Activated CD4-positive, alpha-beta memory T cell treated with anti-CD3 and anti-CD28 coated beads for 36 hours (primary cell): ENCODE measurements around the gene HTR4. TPM values are rescaled to one million over a fixed set of nuclear protein-coding genes. Genes with fewer than 3 reads are reported as not detected.

Source experiments
- CTCF ChIA-PET: fragments of 350-600 bp; sonication (Branson Sonifier 250); formaldehyde crosslinking; loops from one replicate; lab custom pipeline; 2021; ENCODE audit warnings: antibody characterized with exemption, inconsistent platforms; lab: Charles Lee
- POLR2A ChIA-PET: fragments of 350-600 bp; sonication (Branson Sonifier 250); formaldehyde crosslinking; loops from one replicate; lab custom pipeline; 2021; ENCODE audit warnings: antibody characterized with exemption; lab: Charles Lee
- DNase-seq: peaks from one replicate; pipeline ENCODE4 v3.0.0-alpha.2; 2020
- H3K27ac Mint-ChIP-seq: one replicate; pipeline ENCODE4 v1.8.0; 2021; ENCODE audit warnings: mixed read lengths
- H3K27me3 Mint-ChIP-seq: one replicate; pipeline ENCODE4 v1.8.0; 2021; ENCODE audit warnings: mixed read lengths
- H3K36me3 Mint-ChIP-seq: one replicate; pipeline ENCODE4 v1.8.0; 2021; ENCODE audit warnings: mixed read lengths
- H3K4me1 Mint-ChIP-seq: one replicate; pipeline ENCODE4 v1.8.0; 2021; ENCODE audit warnings: low read depth, mixed read lengths
- H3K4me3 Mint-ChIP-seq: one replicate; pipeline ENCODE4 v1.8.0; 2021; ENCODE audit warnings: mild to moderate bottlenecking, mixed read lengths
- H3K9me3 Mint-ChIP-seq: one replicate; pipeline ENCODE4 v1.8.0; 2021; ENCODE audit warnings: mixed read lengths
- intact Hi-C: fragments of 100-400 bp; cut with micrococcal nuclease; formaldehyde crosslinking; loops from one replicate; pipeline ENCODE4 v1.15.1; 2023
- total RNA-seq, 2 experiments: library from RNA; stranded (reverse); gene quantifications; one replicate each; pipeline ENCODE4 v1.2.3, GENCODE V29; 2021

The HTR4 gene
- total RNA-seq, 2 experiments from 2014 or later: not detected

DNA sequence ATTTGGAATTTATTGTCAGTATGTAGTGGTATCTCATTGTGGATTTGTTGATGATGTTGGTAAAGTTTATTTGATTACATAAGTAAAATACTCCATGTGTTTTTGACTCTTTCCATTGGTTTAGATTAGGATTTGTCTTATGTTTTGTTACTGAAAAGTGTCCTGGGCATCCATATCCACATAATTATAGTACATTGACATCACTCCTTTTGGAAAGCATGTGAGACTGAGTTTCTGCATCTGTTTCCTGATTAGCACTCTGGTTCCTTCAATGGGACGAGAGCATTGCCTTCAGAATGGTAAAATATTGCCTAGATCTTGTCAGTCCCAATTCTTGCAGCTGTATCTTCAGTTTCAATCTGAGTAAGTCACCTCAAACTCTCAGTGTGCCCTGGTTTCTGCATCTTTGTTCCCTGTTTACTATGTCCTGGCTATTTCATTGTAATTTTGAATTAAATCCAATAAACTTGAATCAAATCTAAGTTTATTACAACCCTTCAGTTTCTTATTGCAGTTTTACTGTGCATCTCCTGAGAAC is 142.4 kb downstream of the HTR4 start:
- Mint-ChIP-seq H3K4me3 (no peak overlapping the region), H3K9me3 (peaks cover 8% of the 10 kb centered on the region), H3K4me1 (no peaks in the 10 kb centered on the region), H3K27me3 (peaks cover 3% of the 10 kb centered on the region), H3K27ac (no peak overlapping the region), H3K36me3 (no peaks in the 10 kb centered on the region)
- intact Hi-C loops: no loop called here
- no peak for DNase-seq
- ChIA-PET POLR2A (no interaction called here), CTCF (no interaction called here)

DNA sequence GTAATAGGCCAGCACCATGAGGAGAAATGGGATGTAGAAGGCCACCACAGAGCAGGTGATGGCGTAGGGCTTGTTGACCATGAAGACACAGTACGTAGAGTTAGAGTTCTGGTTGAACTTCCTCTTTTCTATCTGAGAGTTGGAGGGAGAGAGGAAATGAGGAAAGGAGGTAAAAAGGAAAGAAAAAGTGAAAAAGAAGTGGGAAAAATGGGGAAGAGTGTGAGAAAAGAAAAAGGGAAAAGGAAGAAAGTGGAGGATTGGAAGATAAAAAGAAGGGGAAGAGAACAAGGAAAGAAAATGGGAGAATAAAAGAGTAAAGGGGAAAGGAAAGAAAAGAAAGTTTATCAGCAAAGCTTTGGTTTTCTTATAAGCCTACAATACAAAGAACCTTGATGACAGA is 144.4 kb downstream of the HTR4 start:
- POLR2A ChIA-PET: no interaction called here
- intact Hi-C loops: no loop called here
- peaks cover 1% of the 10 kb centered on the region for H3K27me3 Mint-ChIP-seq
- H3K36me3 Mint-ChIP-seq: no peaks in the 10 kb centered on the region
- H3K27ac Mint-ChIP-seq: no peak overlapping the region
- DNase-seq: no peak
- H3K4me3 Mint-ChIP-seq: no peak overlapping the region
- CTCF ChIA-PET: no interaction called here
- no peaks in the 10 kb centered on the region for H3K4me1 Mint-ChIP-seq
- no peaks in the 10 kb centered on the region for H3K9me3 Mint-ChIP-seq

DNA sequence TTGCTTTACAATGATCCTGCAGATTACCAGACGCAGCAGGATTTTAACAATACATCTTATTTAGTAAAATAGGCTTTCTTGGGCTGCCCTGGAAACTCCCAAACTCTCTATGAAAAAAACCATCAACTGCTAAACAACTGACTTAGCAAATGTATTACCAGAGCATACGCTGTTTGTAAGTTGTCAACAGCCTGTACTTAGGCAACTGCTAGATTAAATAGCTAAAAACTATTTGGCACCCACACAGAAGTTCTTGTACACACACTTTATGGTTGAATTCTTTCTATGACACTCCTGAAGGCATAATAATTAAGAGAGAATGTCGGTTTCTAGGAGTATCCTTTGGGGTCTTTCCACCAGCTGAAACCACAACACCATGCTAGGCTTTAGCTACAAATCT is 146.7 kb downstream of the HTR4 start:
- no peaks in the 10 kb centered on the region for H3K36me3 Mint-ChIP-seq
- no peaks in the 10 kb centered on the region for H3K9me3 Mint-ChIP-seq
- CTCF ChIA-PET: no interaction called here
- intact Hi-C loops: no loop called here
- POLR2A ChIA-PET: no interaction called here
- no peaks in the 10 kb centered on the region for H3K4me1 Mint-ChIP-seq
- H3K27me3 Mint-ChIP-seq: peaks cover 3% of the 10 kb centered on the region
- no peak overlapping the region for H3K27ac Mint-ChIP-seq
- H3K4me3 Mint-ChIP-seq: no peak overlapping the region
- no peak for DNase-seq

DNA sequence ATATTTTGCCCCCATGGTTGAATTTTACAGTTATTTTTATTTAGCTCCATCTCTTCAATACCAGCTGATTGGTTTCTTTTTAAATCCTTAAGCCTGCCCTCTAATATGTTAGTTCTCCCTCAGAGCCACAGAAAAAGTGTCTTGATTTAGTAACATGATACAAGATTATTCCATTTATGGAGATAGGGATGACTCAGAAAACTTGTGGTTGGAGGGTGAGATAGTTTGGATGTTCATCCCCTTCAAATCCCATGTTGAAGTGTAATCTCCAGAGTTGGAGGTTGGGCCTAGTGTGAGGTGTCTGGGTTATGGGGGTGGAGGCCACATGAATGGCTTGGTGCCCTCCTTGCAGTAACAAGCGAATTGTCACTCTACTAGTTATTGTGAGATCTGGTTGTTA is 154.9 kb downstream of the HTR4 start:
- ChIA-PET POLR2A (no interaction called here), CTCF (no interaction called here)
- intact Hi-C loops: no loop called here
- Mint-ChIP-seq H3K4me1 (no peaks in the 10 kb centered on the region), H3K27ac (no peak overlapping the region), H3K36me3 (no peaks in the 10 kb centered on the region), H3K9me3 (no peaks in the 10 kb centered on the region), H3K4me3 (no peak overlapping the region), H3K27me3 (peaks cover 18% of the 10 kb centered on the region)
- no peak for DNase-seq

DNA sequence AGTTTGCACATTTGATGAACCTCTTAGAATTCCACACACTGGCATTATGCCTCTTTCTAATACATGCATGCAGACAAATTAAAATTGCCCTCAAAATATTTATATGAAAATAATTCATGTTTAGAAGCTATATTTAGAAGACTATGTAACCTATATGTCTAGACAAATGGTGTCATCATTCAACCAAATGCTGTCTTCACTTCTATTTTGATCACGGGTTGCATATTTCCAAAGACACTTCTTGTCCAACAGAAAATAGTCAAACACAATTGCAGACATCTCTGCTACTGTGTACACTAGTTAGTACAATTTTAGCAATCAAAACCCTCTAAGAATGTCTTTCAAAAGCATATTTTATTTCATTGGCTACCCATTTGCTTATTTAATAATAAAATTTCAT is 156.6 kb downstream of the HTR4 start:
- H3K36me3 Mint-ChIP-seq: no peaks in the 10 kb centered on the region
- H3K27ac Mint-ChIP-seq: no peak overlapping the region
- ChIA-PET POLR2A (no interaction called here), CTCF (no interaction called here)
- H3K27me3 Mint-ChIP-seq: peaks cover 19% of the 10 kb centered on the region
- intact Hi-C loops: no loop called here
- no peak overlapping the region for H3K4me3 Mint-ChIP-seq
- no peak for DNase-seq
- no peaks in the 10 kb centered on the region for H3K9me3 Mint-ChIP-seq
- H3K4me1 Mint-ChIP-seq: no peaks in the 10 kb centered on the region

DNA sequence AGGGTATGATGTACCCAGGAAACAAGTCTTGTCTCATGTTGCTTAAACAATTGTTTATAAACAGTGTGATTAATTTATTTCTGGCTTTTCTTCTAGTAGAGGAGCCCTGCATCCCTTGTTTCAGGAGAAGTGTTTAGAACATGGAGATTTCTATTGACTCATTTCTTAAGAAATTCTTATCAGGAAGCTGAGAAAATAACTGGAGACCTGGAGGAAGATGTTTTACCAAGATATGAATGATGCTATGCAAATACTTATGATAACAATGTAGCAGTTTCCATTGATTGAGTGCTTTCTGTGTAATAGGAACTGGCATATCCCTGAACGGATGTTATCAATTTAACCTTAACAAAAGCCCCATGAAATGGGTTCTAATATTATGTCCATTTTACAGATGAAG is 162.0 kb downstream of the HTR4 start:
- ChIA-PET POLR2A (no interaction called here), CTCF (no interaction called here)
- Mint-ChIP-seq H3K4me3 (no peak overlapping the region), H3K27me3 (peaks cover 15% of the 10 kb centered on the region), H3K27ac (no peak overlapping the region), H3K36me3 (no peaks in the 10 kb centered on the region), H3K9me3 (no peaks in the 10 kb centered on the region), H3K4me1 (no peaks in the 10 kb centered on the region)
- intact Hi-C loops: no loop called here
- DNase-seq: no peak

DNA sequence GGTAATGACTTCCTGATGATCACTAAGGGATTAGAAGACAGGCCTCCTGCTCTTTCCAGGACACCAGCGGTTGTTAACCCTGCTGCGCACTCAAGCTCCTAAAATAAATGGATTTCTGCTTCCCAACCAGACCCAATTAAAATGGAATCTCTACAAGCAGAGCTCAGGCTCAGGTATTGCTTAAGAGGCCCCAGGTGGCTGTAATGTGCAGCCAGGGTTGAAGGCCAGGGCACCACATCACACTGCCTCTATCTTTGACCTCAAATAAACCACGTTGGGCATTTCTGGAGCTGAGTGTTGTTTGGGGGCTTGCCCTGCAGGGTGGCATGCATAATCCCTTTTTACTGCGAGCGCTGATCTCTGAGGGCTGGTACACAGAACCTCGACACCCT is 162.5 kb downstream of the HTR4 start:
- H3K27ac Mint-ChIP-seq: no peak overlapping the region
- no peak overlapping the region for H3K4me3 Mint-ChIP-seq
- no peaks in the 10 kb centered on the region for H3K4me1 Mint-ChIP-seq
- intact Hi-C loops: no loop called here
- H3K9me3 Mint-ChIP-seq: no peaks in the 10 kb centered on the region
- H3K27me3 Mint-ChIP-seq: peaks cover 18% of the 10 kb centered on the region
- ChIA-PET POLR2A (no interaction called here), CTCF (interaction anchor here (0.9 to 1.0 kb wide), 2 partner anchors 10 to 239 kb away, joined by 3 to 5 read pairs; no protein-coding TSS in a partner anchor)
- no peaks in the 10 kb centered on the region for H3K36me3 Mint-ChIP-seq
- no peak for DNase-seq

DNA sequence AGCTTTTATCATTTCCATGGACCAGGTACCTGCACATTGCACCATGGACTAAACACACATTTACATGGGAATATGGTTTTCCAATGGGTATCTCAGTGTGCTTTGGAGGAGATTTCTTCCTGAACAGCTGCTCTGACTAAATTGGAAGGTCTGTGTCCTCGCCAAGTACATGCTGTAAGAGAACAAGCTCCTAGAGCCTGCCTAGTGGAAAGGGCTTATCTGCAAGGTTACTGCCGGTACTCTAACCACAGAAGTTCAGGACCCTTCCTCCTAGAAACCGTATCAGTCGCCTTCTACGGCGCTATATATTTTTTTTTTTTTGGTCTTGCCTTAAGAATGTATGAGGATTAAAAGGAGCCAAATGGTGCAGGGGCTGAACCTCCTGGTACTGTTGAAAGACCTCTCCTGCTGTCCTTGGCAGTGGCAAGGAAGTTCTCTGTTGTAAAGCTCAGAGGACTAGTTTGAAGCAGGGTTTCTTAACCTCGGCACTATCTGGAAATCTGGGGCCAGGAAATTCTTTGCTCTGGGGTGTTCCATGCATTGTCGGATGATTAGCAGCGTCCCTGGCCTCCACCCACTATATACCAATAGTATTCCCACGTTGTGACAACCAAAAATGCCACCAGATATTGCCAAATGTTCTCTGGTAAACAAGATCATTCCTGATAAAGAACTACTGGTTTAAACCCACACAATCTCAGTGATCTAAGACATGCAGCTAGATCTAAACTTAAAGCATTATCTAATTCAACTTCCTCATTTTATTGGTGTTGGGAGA is 163.1 kb downstream of the HTR4 start:
- POLR2A ChIA-PET: no interaction called here
- Mint-ChIP-seq H3K4me1 (no peaks in the 10 kb centered on the region), H3K27ac (no peak overlapping the region), H3K36me3 (no peaks in the 10 kb centered on the region), H3K27me3 (peaks cover 23% of the 10 kb centered on the region), H3K9me3 (no peaks in the 10 kb centered on the region), H3K4me3 (no peak overlapping the region)
- CTCF ChIA-PET: interaction anchor here (0.9 to 1.0 kb wide), 2 partner anchors 9 to 239 kb away, joined by 3 to 5 read pairs; no protein-coding TSS in a partner anchor
- DNase-seq: no peak
- intact Hi-C loops: no loop called here

DNA sequence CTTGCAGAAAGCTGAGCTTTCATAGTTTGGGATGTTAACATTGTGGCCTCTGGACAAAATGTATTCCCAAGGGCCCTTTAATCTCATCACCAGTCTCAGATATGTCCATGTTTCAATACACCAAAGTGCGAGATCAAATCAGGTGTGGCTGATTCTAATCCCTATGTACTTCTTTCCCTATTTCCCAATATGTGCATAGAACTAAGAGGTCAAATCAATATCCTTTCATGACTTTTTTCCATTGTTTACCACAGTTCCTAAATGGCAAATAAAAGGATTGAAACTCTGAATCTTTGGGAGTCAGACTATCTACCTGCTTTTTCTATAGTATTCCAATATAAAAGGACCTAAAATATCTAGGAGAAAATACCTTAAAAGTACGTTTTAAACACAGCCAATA is 165.6 kb downstream of the HTR4 start:
- ChIA-PET CTCF (no interaction called here), POLR2A (no interaction called here)
- Mint-ChIP-seq H3K36me3 (no peaks in the 10 kb centered on the region), H3K27ac (no peak overlapping the region), H3K4me1 (no peaks in the 10 kb centered on the region), H3K4me3 (no peak overlapping the region), H3K27me3 (peaks cover 25% of the 10 kb centered on the region), H3K9me3 (no peaks in the 10 kb centered on the region)
- no peak for DNase-seq
- intact Hi-C loops: no loop called here

DNA sequence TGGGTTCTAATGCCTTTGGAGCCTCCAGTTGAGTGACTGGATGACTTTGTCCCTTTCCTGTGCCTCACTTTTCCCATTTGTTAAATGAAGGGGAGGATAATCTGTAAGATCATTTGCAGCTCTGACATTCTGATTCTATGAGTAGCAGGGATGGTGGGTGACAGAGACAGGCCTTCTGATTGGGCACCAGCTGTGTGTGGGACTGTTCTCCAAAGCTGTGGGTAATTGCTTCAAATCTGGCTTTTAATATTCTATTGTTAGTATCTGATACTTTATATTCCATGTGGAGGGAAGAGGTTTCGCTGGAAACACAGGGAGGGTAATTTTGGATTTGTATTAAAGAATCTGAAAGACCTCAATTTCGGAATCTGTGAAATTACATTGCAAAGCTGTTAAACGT is 167.9 kb downstream of the HTR4 start:
- DNase-seq: no peak
- no peaks in the 10 kb centered on the region for H3K9me3 Mint-ChIP-seq
- intact Hi-C loops: no loop called here
- no peak overlapping the region for H3K4me3 Mint-ChIP-seq
- POLR2A ChIA-PET: no interaction called here
- H3K27me3 Mint-ChIP-seq: peaks cover 32% of the 10 kb centered on the region
- H3K27ac Mint-ChIP-seq: no peak overlapping the region
- CTCF ChIA-PET: interaction anchor here (1.2 to 1.7 kb wide), 2 partner anchors 245 to 549 kb away, joined by 3 to 9 read pairs; no protein-coding TSS in a partner anchor
- H3K4me1 Mint-ChIP-seq: peaks cover 3% of the 10 kb centered on the region
- H3K36me3 Mint-ChIP-seq: no peaks in the 10 kb centered on the region

DNA sequence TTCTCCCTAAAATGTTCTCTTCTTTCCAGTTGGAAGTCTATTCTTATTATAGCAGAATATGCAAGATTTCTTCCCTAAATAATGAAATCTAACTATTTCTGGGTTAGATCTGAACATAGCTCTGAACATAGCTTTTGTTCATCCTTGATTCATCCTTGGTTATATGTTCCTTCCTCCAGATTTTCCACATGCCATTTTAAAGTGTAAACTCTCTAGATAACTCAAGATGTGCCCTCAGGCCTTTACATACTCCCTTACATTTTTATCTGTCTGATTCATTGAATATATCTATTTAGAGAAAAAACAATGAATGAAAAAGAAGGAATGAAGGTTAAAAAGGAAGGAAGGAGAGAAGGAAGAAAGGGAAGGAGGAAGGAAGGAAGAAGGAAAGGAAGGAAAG is 169.7 kb downstream of the HTR4 start:
- H3K4me1 Mint-ChIP-seq: peaks cover 3% of the 10 kb centered on the region
- peaks cover 27% of the 10 kb centered on the region for H3K27me3 Mint-ChIP-seq
- intact Hi-C loops: no loop called here
- no peaks in the 10 kb centered on the region for H3K9me3 Mint-ChIP-seq
- H3K4me3 Mint-ChIP-seq: no peak overlapping the region
- ChIA-PET POLR2A (no interaction called here), CTCF (interaction anchor here (1.6 to 3.2 kb wide), 2 partner anchors 15 to 92 kb away, joined by 4 to 11 read pairs; no protein-coding TSS in a partner anchor)
- no peak overlapping the region for H3K27ac Mint-ChIP-seq
- no peaks in the 10 kb centered on the region for H3K36me3 Mint-ChIP-seq
- DNase-seq: no peak

DNA sequence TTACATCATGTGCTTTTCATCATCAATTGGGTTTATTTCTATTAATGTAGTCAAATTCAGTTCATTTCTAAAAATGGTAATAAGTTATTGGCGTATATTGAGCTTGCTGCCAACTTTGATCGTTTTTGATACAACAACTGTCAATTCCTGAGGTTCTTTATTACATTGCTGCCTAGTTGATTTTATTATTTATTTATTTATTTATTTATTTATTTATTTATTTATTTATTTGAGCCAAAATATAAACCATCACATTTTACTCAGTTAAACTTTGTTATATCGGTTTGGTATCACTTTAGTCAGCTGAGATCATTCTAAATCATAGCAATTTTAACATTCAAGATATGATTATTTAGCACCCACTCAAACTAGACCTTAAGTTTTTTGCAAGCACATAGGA is 170.6 kb downstream of the HTR4 start:
- no peak overlapping the region for H3K4me3 Mint-ChIP-seq
- DNase-seq: no peak
- POLR2A ChIA-PET: no interaction called here
- no peaks in the 10 kb centered on the region for H3K9me3 Mint-ChIP-seq
- H3K4me1 Mint-ChIP-seq: peaks cover 3% of the 10 kb centered on the region
- H3K27me3 Mint-ChIP-seq: peaks cover 24% of the 10 kb centered on the region
- no peak overlapping the region for H3K27ac Mint-ChIP-seq
- H3K36me3 Mint-ChIP-seq: no peaks in the 10 kb centered on the region
- CTCF ChIA-PET: interaction anchor here (0.8 to 3.5 kb wide), 11 partner anchors 11 to 304 kb away, joined by 3 to 26 read pairs (median 4); no protein-coding TSS in a partner anchor
- intact Hi-C loops: loop anchor here (2.0 kb wide), 1 partner anchor 39 kb away; no protein-coding TSS in a partner anchor
